ENCODE measurements around the gene RAB34.

GRCh38 chr17:28706471-28707338 lies 11.0 kb downstream of the RAB34 start:
- no peak for TF ChIP-seq CTCF (conservative IDR thresholded peaks at IDR 0.05; ENCODE audit: low read length)
- no peak for TF ChIP-seq EZH2phosphoT487 (IDR thresholded peaks at IDR 0.05; ENCODE audit: borderline replicate concordance)
